Measurements from ENCODE around the gene DEUP1.
A peak's percentile ranks its signal among the peaks of the same experiment; 100 is the strongest.
"Not testable (repeated sequence)": the region's sequence is repeated elsewhere in the genome, so short reads cannot be mapped to it uniquely, and the experiment has no call there.

Gene DEUP1

GRCh38 chr11:93330446-93330984 lies at the start of gene DEUP1:
Gene DEUP1, plus strand, starts transcription at chr11:93330742. Its CDS starts 1,518 bp downstream, at chr11:93332260.
- FAIRE-seq (no peak), DNase-seq (ENCODE audit: low spot score) (no peak)

GRCh38 chr11:93285430-93285829 lies 45.1 kb upstream of the DEUP1 start:
- FAIRE-seq = no peak
- no peak for DNase-seq (ENCODE audit: low spot score)

- no peak for FAIRE-seq
- no peak for DNase-seq (ENCODE audit: low spot score)
Observed at GRCh38 chr11:93287434-93287833, 43.1 kb upstream of the DEUP1 start.

GRCh38 chr11:93288079-93288478 lies 42.5 kb upstream of the DEUP1 start:
- DNase-seq (ENCODE audit: low spot score) (no peak), FAIRE-seq (no peak)

- no peak for FAIRE-seq
- DNase-seq (ENCODE audit: low spot score) = no peak
Observed at GRCh38 chr11:93288767-93289166, 41.8 kb upstream of the DEUP1 start.

- no peak for FAIRE-seq
Observed at GRCh38 chr11:93289782-93290463, 40.6 kb upstream of the DEUP1 start.

GRCh38 chr11:93291110-93291509 lies 39.4 kb upstream of the DEUP1 start:
- DNase-seq (ENCODE audit: low spot score) (no peak), FAIRE-seq (no peak)

More at GRCh38 chr11:93289782-93290463, 40.6 kb upstream of the DEUP1 start:
- no peak for DNase-seq (ENCODE audit: low spot score)

- FAIRE-seq (no peak), DNase-seq (ENCODE audit: low spot score) (no peak)
Observed at GRCh38 chr11:93291898-93292297, 38.6 kb upstream of the DEUP1 start.

GRCh38 chr11:93295921-93296575 lies 34.5 kb upstream of the DEUP1 start:
- no peak for FAIRE-seq

GRCh38 chr11:93303689-93304088 lies 26.9 kb upstream of the DEUP1 start:
- no peak for FAIRE-seq
- DNase-seq (ENCODE audit: low spot score) = no peak

More at GRCh38 chr11:93295921-93296575, 34.5 kb upstream of the DEUP1 start:
- no peak for DNase-seq (ENCODE audit: low spot score)

- FAIRE-seq; DNase-seq (ENCODE audit: low spot score): not testable (repeated sequence)
Observed at GRCh38 chr11:93314399-93314798, 16.1 kb upstream of the DEUP1 start.

GRCh38 chr11:93319224-93319839 lies 11.2 kb upstream of the DEUP1 start:
- FAIRE-seq (no peak), DNase-seq (ENCODE audit: low spot score) (no peak)

- DNase-seq (ENCODE audit: low spot score) (no peak), FAIRE-seq (no peak)
Observed at GRCh38 chr11:93320230-93320629, 10.3 kb upstream of the DEUP1 start.

- FAIRE-seq (no peak), DNase-seq (ENCODE audit: low spot score) (no peak)
Observed at GRCh38 chr11:93322207-93322606, 8.3 kb upstream of the DEUP1 start.

GRCh38 chr11:93323747-93324146 lies 6.8 kb upstream of the DEUP1 start:
- no peak for DNase-seq (ENCODE audit: low spot score)
- FAIRE-seq = no peak

GRCh38 chr11:93324500-93324899 lies 6.0 kb upstream of the DEUP1 start:
- FAIRE-seq (no peak), DNase-seq (ENCODE audit: low spot score) (no peak)

GRCh38 chr11:93326681-93327080 lies 3.9 kb upstream of the DEUP1 start:
- no peak for DNase-seq (ENCODE audit: low spot score)
- FAIRE-seq = no peak

GRCh38 chr11:93329936-93330445 lies 551 bp upstream of the DEUP1 start:
- FAIRE-seq (no peak), DNase-seq (ENCODE audit: low spot score) (no peak)

GRCh38 chr11:93340223-93340622 lies 9.7 kb downstream of the DEUP1 start:
- FAIRE-seq = no peak
- no peak for DNase-seq (ENCODE audit: low spot score)

GRCh38 chr11:93344855-93345333 lies 14.4 kb downstream of the DEUP1 start:
- DNase-seq (ENCODE audit: low spot score) (no peak), FAIRE-seq (peak; percentile 9)

GRCh38 chr11:93348930-93349329 lies 18.4 kb downstream of the DEUP1 start:
- DNase-seq (ENCODE audit: low spot score) = no peak
- no peak for FAIRE-seq

- no peak for DNase-seq (ENCODE audit: low spot score)
- FAIRE-seq = no peak
Observed at GRCh38 chr11:93350835-93351234, 20.3 kb downstream of the DEUP1 start.
